Tibial artery (tissue), 4 donors: ENCODE measurements around the gene PAX5.
"Not testable (repeated sequence)": the region's sequence is repeated elsewhere in the genome, so short reads cannot be mapped to it uniquely, and the experiment has no call there.

Experiments
- DNase-seq, 2 donors: peaks; one replicate each; pipeline ENCODE4 v3.0.0-alpha.2; 2019
- H3K27ac ChIP-seq, 2 donors: fragments of 200-600 bp; sonication (generic) in 1 of 2; 1 replicate in 1 of 2; 2 replicates in 1 of 2; pipeline ENCODE4 v1.5.1; 2018 to 2019; ENCODE audit warnings: mild to moderate bottlenecking in 1 of 2
- H3K27me3 ChIP-seq, 2 donors: fragments of 200-600 bp; sonication (generic) in 1 of 2; one replicate each; pipeline versions ENCODE4 v1.5.1 to v1.6.0; 2016 to 2019
- H3K36me3 ChIP-seq, 3 donors: fragments of 200-600 bp; sonication (generic) in 2 of 3; one replicate each; pipeline ENCODE4 v1.5.1; 2016 to 2019; ENCODE audit warnings: mild to moderate bottlenecking in 2 of 3
- H3K4me1 ChIP-seq, 4 donors: fragments of 200-600 bp; sonication (generic) in 2 of 4; 1 replicate in 3 of 4; 2 replicates in 1 of 4; pipeline ENCODE4 v1.5.1; 2016 to 2019
- H3K4me3 ChIP-seq, 2 donors: fragments of 200-600 bp; sonication (generic) in 1 of 2; 1 replicate in 1 of 2; 2 replicates in 1 of 2; pipeline ENCODE4 v1.5.1; 2018 to 2019; ENCODE audit warnings: mild to moderate bottlenecking in 2 of 2
- H3K9me3 ChIP-seq, 3 donors: fragments of 200-600 bp; sonication (generic) in 1 of 3; one replicate each; pipeline ENCODE4 v1.5.1; 2016 to 2019
- intact Hi-C: fragments of 100-400 bp; cut with DNase I; formaldehyde crosslinking; loops from one replicate; pipeline ENCODE4 v1.15.0; 2023; ENCODE audit warnings: low total_unique reads
- TF ChIP-seq, protein P1 (sequence below), 2 experiments: fragments of 200-600 bp in 1 of 2; fragments of 450-650 bp in 1 of 2; IDR thresholded peaks; one replicate each; pipeline ENCODE4 v1.5.1; 2017 to 2019; ENCODE audit warnings: antibody characterized with exemption in 2 of 2, mild to moderate bottlenecking in 1 of 2, moderate library complexity in 1 of 2

PAX5 gene

DNA sequence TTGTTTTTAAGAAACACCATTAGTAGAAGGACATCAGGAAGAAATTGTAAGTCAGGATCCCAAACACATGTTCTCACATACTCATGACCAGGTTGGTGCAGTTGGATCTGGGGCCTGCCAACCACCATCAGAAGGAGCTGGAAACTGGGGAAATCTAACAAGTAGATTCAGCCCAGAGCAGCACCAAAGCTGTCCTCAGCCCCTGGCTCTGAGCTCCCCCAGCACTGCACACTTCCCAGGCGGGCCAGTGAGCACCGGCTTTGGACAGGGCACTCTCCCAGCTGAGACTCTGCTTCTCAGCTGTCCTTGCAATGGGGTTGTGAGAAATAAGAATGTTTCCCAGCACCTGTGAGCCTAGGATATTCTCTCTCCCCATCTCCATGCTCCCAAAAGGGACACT lies 162.5 kb downstream of the PAX5 start:
- Histone ChIP-seq H3K9me3 (no peaks in the 10 kb centered on the region), H3K27ac (no peak overlapping the region), H3K36me3 (no peaks in the 10 kb centered on the region), H3K4me1 (no peaks in the 10 kb centered on the region), H3K27me3 (peaks cover 0 to 29% of the 10 kb centered on the region in 2 donors), H3K4me3 (no peak overlapping the region)
- intact Hi-C loops, result no loop called here
- TF ChIP-seq, protein P1, sequence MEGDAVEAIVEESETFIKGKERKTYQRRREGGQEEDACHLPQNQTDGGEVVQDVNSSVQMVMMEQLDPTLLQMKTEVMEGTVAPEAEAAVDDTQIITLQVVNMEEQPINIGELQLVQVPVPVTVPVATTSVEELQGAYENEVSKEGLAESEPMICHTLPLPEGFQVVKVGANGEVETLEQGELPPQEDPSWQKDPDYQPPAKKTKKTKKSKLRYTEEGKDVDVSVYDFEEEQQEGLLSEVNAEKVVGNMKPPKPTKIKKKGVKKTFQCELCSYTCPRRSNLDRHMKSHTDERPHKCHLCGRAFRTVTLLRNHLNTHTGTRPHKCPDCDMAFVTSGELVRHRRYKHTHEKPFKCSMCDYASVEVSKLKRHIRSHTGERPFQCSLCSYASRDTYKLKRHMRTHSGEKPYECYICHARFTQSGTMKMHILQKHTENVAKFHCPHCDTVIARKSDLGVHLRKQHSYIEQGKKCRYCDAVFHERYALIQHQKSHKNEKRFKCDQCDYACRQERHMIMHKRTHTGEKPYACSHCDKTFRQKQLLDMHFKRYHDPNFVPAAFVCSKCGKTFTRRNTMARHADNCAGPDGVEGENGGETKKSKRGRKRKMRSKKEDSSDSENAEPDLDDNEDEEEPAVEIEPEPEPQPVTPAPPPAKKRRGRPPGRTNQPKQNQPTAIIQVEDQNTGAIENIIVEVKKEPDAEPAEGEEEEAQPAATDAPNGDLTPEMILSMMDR (IDR thresholded peaks at IDR 0.05), result no peak
- no peak for DNase-seq

DNA sequence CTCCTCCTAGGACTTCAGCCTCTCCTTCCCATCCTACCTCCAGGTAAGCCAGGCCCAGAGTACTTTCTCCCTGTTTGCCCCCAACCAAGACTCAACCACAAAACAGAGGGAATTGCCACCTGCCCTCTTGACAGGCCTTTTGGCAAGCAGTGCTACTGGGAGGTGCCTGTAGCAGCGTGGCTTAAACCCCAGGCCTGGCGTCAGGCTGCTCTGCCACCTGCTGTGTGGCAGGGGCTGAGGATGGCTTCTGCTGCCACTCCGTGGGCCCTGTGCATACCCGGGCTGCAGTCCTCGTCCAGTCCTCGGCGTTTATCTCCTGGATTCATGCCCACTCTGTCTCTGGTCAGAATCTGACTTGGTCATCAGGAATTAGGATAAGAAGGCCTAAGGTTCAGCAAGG lies 163.1 kb downstream of the PAX5 start:
- Histone ChIP-seq H3K27ac (no peak overlapping the region), H3K4me1 (no peaks in the 10 kb centered on the region), H3K9me3 (no peaks in the 10 kb centered on the region), H3K36me3 (no peaks in the 10 kb centered on the region), H3K27me3 (peaks cover 0 to 25% of the 10 kb centered on the region in 2 donors), H3K4me3 (no peak overlapping the region)
- no peak for DNase-seq
- TF ChIP-seq, protein P1 (IDR thresholded peaks at IDR 0.05), result no peak
- intact Hi-C loops, result no loop called here

DNA sequence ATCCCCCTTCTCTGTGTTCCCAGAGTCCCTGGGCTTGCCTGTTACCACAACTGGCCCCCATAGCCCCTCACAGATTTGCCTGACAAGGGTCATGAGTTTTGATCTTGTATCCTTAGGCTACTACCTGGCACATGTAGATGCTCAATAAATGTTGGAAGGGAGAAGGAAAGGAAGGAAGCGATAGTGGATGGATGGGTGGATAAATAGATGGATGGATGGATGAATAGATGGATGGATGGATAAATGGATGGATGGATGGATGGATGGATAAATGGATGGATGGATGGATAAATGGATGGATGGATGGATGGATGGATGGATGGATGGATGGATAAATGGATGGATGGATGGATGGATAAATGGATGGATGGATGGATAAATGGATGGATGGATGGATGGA lies 164.5 kb downstream of the PAX5 start:
- H3K36me3 ChIP-seq, intact Hi-C loops, H3K4me1 ChIP-seq, H3K9me3 ChIP-seq, DNase-seq, H3K4me3 ChIP-seq, H3K27ac ChIP-seq: not testable (repeated sequence)
- peaks cover 0 to 22% of the 10 kb centered on the region in 2 donors for H3K27me3 ChIP-seq

DNA sequence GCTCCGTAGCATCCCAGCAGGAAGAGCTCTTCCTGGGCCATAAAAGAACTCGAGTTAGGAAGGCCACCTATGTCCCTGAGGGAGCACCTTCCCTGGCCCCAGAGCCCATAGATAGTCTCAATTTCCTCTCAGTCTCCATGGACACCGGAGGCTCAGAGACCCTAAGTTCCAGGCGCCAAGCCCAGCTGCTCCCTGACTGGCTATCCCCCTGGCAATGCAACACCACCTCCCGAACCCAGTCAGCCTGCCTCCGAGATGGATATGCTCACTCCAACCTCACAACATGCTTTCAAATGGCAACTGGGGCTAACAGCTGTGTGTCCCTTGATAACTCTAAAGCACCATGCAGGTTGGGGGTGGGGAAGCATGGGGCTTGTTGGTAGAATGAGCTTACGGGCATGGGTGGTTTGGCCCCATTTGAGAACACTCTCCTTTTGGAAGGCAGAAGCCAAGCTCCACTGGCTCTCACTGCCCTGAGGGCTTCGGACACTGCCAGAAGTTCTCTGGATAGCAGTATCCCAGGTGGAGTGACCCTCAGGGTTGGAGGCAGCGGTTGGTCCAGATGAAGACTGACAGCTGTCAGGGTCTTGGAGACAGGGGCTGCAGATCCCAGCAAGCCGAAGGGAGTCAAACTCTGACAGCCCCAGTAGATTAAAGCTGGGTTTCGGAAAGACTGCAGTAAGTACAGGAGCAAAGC lies 165.3 kb downstream of the PAX5 start:
- intact Hi-C loops, result no loop called here
- TF ChIP-seq, protein P1 (IDR thresholded peaks at IDR 0.05), result no peak
- Histone ChIP-seq H3K4me1 (no peaks in the 10 kb centered on the region), H3K4me3 (no peak overlapping the region), H3K36me3 (no peaks in the 10 kb centered on the region), H3K27ac (no peak overlapping the region), H3K9me3 (no peaks in the 10 kb centered on the region), H3K27me3 (peaks cover 0 to 31% of the 10 kb centered on the region in 2 donors)
- DNase-seq, result no peak

DNA sequence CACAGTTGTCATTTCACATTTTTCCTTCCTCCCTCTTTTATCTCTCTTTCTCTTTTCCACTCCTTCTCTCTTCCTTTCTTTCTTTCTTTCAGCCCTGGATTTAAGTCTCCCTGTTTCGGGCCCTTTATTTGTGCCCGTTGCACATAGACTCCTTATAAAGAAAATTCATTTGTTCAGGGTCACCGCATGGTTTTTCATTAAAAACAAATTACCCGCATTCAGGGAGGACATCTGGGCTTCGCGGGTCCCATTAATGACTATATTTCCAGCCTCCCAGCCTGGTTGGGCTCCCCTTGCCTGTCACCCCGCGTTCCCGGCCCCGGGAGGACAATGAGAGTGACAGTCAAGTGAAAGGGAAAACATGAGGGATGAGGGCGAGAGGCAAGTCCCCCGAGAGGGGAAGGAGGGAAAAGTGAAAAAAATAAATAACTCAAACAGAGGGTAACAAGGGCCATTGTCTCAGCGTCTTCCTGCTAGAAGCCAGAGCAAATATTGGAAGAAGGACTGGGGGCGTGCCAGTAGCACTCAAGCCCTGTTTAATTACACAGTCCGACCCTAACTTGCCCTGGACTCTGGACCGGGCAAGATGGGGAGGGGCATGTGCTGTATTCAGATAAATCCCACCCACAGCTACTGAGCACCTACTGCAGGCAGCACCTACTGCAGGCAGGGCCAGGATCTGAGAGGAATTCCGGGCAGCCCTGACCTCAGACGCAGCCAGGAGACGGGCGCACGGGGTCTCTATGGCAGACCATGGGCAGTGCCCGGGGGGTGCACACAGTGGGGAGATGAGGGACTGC lies 166.2 kb downstream of the PAX5 start:
- intact Hi-C loops, result no loop called here
- TF ChIP-seq, protein P1 (IDR thresholded peaks at IDR 0.05), result no peak
- Histone ChIP-seq H3K9me3 (no peaks in the 10 kb centered on the region), H3K27ac (no peak overlapping the region), H3K36me3 (no peaks in the 10 kb centered on the region), H3K27me3 (peaks cover 0 to 31% of the 10 kb centered on the region in 2 donors), H3K4me3 (no peak overlapping the region), H3K4me1 (no peaks in the 10 kb centered on the region)
- no peak for DNase-seq

DNA sequence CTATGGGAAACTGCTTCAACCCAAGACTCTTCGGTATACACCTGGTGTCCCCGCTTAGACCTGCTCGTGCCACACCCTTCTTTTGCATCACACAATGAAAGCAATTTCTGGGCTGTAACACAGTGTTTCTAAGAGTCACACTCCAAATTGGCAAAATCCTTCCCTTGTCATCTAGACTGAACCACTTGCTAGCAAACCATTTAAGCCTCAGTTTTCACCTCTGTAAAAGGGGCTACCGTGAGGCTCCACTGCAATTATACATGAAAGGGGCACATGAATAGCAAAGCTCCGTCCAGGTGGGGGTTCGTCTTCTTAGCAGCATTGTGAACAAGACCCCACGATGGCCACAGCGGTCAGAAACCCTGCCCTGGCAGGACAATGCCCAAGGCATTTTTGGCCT lies 166.8 kb downstream of the PAX5 start:
- TF ChIP-seq, protein P1 (IDR thresholded peaks at IDR 0.05), result no peak
- Histone ChIP-seq H3K4me1 (no peaks in the 10 kb centered on the region), H3K4me3 (no peak overlapping the region), H3K9me3 (no peaks in the 10 kb centered on the region), H3K27ac (no peak overlapping the region), H3K36me3 (no peaks in the 10 kb centered on the region), H3K27me3 (peaks cover 0 to 35% of the 10 kb centered on the region in 2 donors)
- DNase-seq, result no peak
- intact Hi-C loops, result no loop called here
